IPS-15b (cell line): ENCODE measurements around the gene PLCXD3.

Experiments used
- H3K27me3 ChIP-seq: one replicate; pipeline ENCODE4 v1.6.1; 2013; ENCODE audit warnings: low read length; ENCODE audit not compliant: control insufficient read depth, insufficient read depth
- H3K36me3 ChIP-seq: one replicate; pipeline ENCODE4 v1.6.1; 2013; ENCODE audit warnings: low read length; ENCODE audit not compliant: control insufficient read depth, insufficient read depth
- H3K4me1 ChIP-seq: one replicate; pipeline ENCODE4 v1.6.1; 2013; ENCODE audit warnings: mild to moderate bottlenecking, low read length; ENCODE audit not compliant: control insufficient read depth, insufficient read depth
- H3K4me3 ChIP-seq: one replicate; pipeline ENCODE4 v1.5.1; 2013; ENCODE audit warnings: low read depth, low read length
- H3K9ac ChIP-seq: one replicate; pipeline ENCODE4 v1.6.1; 2013; ENCODE audit warnings: low read depth, mild to moderate bottlenecking, low read length
- H3K9me3 ChIP-seq: one replicate; pipeline ENCODE4 v1.6.1; 2013; ENCODE audit warnings: mild to moderate bottlenecking, low read length; ENCODE audit not compliant: control insufficient read depth, insufficient read depth

The PLCXD3 gene

DNA sequence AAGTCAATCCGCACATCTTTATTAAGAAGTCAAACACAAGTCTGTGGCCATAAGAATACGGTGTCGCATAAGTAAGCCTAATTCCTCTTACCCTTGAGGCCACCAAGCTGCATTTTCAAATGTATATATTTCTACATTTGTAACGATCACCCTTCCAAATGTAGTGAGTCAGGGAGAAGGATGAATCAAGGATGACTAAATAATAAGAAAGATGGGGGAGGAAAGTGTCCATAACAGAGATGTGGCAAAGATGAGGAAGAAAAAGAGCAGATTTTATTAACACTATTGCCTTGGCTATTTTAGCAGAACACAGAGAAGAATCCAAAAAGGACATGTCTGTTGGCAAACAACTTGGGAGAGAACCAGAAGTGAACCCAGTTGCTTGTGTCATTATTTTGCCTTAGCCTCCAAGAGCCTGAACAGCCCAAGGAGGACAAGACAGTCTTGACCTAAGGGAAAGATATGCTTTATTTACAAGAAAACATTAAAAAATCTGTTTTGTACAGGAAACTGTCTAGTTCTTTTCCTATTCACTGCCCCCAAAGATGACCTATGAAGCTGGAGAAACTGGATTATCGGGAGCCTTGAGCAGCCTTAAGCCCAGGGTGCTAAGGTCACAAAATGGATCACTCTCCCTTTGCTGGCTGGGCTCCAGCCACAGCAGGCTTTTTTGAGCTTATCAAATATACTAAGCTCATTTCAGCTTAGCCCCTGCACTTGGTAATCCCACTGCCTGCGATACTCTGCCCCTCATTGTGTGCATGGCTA is 101.5 kb downstream of the PLCXD3 start:
- Histone ChIP-seq H3K36me3 (no peaks in the 10 kb centered on the region), H3K9ac (no peak overlapping the region), H3K4me1 (no peaks in the 10 kb centered on the region), H3K9me3 (no peaks in the 10 kb centered on the region), H3K27me3 (no peaks in the 10 kb centered on the region), H3K4me3 (no peak overlapping the region)

DNA sequence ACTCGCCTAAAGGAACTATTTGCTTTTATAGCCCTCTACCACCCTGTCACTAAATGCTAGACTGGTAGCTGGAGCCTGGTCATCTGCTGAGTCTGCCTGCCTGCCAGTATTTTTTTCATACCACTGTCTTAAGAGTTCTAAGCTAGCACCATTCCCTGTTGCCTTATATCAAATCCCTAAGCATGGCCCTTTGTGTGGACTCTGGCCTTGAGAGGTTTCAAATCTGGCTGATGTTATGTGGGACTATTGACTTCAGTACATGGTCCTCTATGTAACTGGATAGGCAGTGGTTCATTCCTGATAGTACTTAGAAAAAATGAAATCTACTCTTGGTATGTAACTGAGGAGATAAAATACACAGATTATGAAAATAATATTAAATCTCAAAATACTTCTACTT is 103.5 kb downstream of the PLCXD3 start:
- Histone ChIP-seq H3K4me1 (no peaks in the 10 kb centered on the region), H3K9ac (no peak overlapping the region), H3K4me3 (no peak overlapping the region), H3K36me3 (no peaks in the 10 kb centered on the region), H3K9me3 (no peaks in the 10 kb centered on the region), H3K27me3 (no peaks in the 10 kb centered on the region)

DNA sequence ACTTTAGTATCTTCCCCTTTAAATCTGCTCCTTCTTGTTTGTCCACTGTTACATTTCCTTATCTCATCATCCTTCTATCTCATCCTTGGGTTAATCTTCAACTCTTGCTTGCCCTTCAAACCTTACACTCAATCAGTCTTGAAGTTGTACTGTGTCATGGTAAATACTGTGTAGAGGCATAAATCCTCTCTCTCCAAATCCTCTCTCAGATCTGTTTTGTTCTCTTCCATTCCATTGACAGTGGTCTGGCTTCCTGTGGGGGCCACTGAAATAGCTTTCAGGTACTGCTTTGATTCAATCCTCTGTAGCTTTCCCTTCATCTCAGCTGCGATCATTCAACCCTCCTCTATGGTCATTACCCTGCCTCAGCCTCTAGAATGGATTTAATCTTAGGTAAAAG is 104.0 kb downstream of the PLCXD3 start:
- H3K4me1 ChIP-seq = no peaks in the 10 kb centered on the region
- no peaks in the 10 kb centered on the region for H3K36me3 ChIP-seq
- no peak overlapping the region for H3K4me3 ChIP-seq
- H3K27me3 ChIP-seq = no peaks in the 10 kb centered on the region
- H3K9ac ChIP-seq = no peak overlapping the region
- no peaks in the 10 kb centered on the region for H3K9me3 ChIP-seq

DNA sequence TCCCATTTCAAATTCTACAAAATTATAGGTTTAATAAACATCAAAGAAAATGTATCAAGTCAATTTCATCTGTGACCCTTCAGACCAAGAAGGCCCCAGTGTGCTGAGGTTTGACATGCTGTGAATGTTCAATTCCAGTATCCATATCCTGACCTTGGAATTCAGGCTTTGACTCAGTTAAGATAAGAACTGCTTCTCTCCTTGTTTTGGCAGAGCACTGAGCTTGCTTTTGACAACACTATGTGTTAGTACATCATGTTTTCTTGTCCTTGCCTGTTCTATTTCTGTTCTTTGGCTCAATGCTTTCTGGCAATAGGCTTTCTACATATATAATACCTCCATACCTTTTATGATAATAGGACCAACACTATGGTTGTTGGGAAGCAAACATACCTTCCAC is 105.6 kb downstream of the PLCXD3 start:
- H3K9ac ChIP-seq = no peak overlapping the region
- no peaks in the 10 kb centered on the region for H3K36me3 ChIP-seq
- no peaks in the 10 kb centered on the region for H3K9me3 ChIP-seq
- no peak overlapping the region for H3K4me3 ChIP-seq
- H3K4me1 ChIP-seq = no peaks in the 10 kb centered on the region
- H3K27me3 ChIP-seq = no peaks in the 10 kb centered on the region

DNA sequence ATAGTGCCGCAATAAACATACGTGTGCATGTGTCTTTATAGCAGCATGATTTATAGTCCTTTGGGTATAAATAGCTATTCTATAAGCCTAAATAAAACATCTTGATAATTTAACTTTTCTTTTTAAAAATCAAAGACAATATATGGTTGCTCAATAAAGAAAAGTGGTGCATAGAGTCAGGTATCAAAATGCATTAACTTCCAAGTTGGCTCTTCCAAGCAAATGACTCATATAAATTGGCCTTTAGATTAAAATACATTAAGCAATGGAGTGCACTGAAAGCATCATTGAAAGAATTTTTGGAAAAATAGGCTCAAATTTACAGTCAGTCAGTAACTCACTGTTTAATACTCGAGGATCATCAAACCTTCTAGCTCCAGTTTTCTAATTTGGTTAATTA is 106.6 kb downstream of the PLCXD3 start:
- no peaks in the 10 kb centered on the region for H3K36me3 ChIP-seq
- no peaks in the 10 kb centered on the region for H3K9me3 ChIP-seq
- no peaks in the 10 kb centered on the region for H3K27me3 ChIP-seq
- no peak overlapping the region for H3K9ac ChIP-seq
- no peak overlapping the region for H3K4me3 ChIP-seq
- H3K4me1 ChIP-seq = no peaks in the 10 kb centered on the region

DNA sequence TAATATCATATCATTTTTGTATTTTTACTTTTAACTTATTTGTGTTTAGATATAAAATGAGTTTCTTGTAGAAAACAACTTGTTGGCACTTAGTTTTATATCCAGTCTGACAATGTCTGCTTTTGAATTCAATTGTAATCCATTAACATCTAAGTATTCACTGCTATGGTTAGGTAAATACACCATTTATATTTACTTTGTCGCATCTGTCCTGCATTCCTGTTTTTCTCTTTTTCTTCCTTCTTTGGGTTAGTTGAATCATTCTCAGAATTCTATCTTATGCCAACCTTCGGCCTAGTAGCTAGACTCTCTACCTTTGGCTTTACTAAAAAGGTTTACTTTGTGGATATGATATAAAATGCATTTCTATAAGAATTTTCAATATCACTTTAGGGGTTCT is 107.6 kb downstream of the PLCXD3 start:
- H3K36me3 ChIP-seq = no peaks in the 10 kb centered on the region
- H3K4me1 ChIP-seq = no peaks in the 10 kb centered on the region
- no peaks in the 10 kb centered on the region for H3K9me3 ChIP-seq
- no peak overlapping the region for H3K9ac ChIP-seq
- no peaks in the 10 kb centered on the region for H3K27me3 ChIP-seq
- no peak overlapping the region for H3K4me3 ChIP-seq

DNA sequence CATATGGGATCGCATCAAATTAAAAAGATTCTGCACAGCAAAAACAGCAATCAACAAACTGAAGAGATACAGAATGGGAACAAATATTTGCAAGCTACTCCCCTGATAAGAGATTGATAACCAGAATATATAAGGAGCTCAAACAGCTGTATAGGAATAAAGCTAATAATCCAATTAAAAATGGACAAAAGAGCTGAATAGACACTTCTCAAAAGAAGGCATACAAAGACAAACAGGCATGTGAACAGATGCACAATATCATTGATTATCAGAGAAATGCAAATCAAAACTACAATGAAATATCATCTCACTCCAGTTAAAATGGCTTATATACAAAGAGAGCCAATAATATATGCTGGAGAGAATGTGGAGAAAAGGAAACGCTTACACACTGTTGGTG is 110.6 kb downstream of the PLCXD3 start:
- Histone ChIP-seq H3K9me3 (no peaks in the 10 kb centered on the region), H3K27me3 (no peaks in the 10 kb centered on the region), H3K36me3 (no peaks in the 10 kb centered on the region), H3K9ac (no peak overlapping the region), H3K4me3 (no peak overlapping the region), H3K4me1 (no peaks in the 10 kb centered on the region)

DNA sequence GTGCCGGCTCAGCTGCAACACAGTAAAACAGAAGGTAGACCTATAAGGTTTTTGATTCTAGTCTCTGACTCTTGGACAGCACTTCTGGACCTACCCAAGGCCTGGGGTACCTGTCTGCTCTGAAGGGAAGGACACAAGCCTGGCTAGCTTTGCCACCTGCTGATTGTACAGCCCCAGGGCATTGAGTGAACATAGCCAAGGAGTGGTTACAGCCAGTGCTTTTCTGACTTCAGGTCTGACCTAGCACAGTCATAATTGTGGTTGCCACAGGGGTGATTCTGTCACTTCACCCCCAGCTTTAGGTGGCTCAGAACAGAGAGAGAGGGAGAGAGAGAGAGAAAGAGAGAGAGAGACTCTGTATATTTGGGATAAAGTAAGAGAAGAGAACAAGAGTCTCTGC is 118.4 kb downstream of the PLCXD3 start:
- no peaks in the 10 kb centered on the region for H3K27me3 ChIP-seq
- no peak overlapping the region for H3K9ac ChIP-seq
- H3K4me3 ChIP-seq = no peak overlapping the region
- no peaks in the 10 kb centered on the region for H3K4me1 ChIP-seq
- H3K9me3 ChIP-seq = no peaks in the 10 kb centered on the region
- H3K36me3 ChIP-seq = no peaks in the 10 kb centered on the region

DNA sequence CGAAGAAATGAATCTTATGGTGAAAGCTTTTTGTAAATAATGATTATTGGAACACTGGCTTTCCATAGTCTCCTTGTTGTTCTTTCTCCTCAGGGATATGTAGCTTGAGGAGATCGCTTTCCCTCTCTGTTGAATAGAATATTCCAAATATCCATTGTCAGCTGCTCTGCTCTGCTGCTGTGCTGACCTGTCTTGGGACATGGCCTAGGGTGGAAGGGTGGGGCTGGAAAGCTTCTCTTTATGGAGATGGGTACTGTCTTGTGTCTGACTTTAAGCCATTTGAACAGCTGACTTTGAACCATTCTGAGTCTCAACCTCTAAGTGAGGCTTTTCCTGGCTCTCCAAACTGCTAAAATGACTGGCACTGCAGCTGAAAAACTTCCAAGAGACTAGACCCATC is 135.8 kb downstream of the PLCXD3 start:
- Histone ChIP-seq H3K36me3 (no peaks in the 10 kb centered on the region), H3K9ac (no peak overlapping the region), H3K9me3 (no peaks in the 10 kb centered on the region), H3K4me1 (no peaks in the 10 kb centered on the region), H3K27me3 (no peaks in the 10 kb centered on the region), H3K4me3 (no peak overlapping the region)

DNA sequence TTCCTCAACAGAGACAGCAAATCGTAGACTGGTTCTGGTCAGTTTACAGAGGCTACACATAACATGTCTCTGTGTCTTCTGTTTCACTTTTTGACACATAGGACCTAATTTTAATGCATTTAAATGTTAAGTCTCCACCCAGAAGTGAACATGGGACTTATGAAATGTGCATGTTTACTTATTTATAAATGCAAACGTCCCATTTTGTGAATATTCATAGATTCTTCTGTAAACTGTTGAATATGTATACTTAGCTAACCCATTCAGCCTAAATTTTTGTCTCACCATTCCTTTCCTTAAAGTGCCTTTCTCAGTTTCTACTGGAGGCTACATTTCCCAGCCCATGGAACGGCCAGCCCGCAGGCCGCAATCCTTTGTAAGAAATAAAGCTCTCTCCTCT is 137.2 kb downstream of the PLCXD3 start:
- H3K9me3 ChIP-seq = no peaks in the 10 kb centered on the region
- no peak overlapping the region for H3K9ac ChIP-seq
- H3K27me3 ChIP-seq = no peaks in the 10 kb centered on the region
- H3K36me3 ChIP-seq = no peaks in the 10 kb centered on the region
- no peak overlapping the region for H3K4me3 ChIP-seq
- H3K4me1 ChIP-seq = no peaks in the 10 kb centered on the region

DNA sequence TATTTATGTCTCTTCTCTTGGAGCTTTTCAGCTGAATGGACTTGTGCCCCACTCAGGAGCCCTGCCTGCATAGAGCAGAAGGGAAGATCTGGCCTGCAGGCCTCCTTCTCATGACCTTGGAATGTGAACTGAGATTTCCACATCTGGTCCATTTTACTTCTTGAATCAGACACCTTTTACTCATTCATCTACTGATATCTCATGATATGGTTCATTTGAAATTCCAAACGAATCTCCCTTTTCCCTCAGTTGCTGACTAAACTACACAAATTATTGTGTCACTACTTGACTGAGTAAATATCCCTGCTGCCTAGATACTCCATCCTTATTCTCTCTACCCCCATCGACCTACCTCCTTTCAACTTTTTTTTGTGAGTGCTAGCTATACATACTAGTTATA is 138.7 kb downstream of the PLCXD3 start:
- Histone ChIP-seq H3K4me3 (no peak overlapping the region), H3K4me1 (no peaks in the 10 kb centered on the region), H3K9ac (no peak overlapping the region), H3K36me3 (no peaks in the 10 kb centered on the region), H3K9me3 (no peaks in the 10 kb centered on the region), H3K27me3 (no peaks in the 10 kb centered on the region)

DNA sequence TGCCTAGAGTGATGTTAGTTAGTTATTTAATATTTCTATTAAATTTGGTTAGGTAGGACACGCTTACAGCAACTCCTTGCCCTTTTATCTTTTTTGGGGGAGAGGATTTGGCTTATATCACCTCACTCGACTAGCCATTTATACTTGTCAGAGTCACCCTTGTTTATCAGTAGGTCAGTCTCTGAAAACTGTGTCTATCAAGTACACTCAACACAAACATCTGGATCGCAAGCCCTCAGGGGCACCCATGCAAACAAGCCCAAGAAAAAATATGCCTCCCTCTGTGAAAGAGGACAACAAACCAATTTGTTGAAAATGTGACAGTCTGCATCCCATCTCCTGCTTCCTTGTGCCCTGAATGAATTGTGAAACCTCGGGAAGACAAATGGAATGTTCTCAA is 139.9 kb downstream of the PLCXD3 start:
- H3K9ac ChIP-seq = no peak overlapping the region
- H3K4me1 ChIP-seq = no peaks in the 10 kb centered on the region
- no peak overlapping the region for H3K4me3 ChIP-seq
- no peaks in the 10 kb centered on the region for H3K27me3 ChIP-seq
- H3K9me3 ChIP-seq = no peaks in the 10 kb centered on the region
- no peaks in the 10 kb centered on the region for H3K36me3 ChIP-seq
